Sciatic nerve (tissue), 2 donors: ENCODE measurements around the gene RANBP17. TPM values are rescaled to one million over a fixed set of nuclear protein-coding genes. Genes with fewer than 3 reads are reported as not detected.

Source experiments
- ATAC-seq: fragments of 200-7000 bp; cut with Tn5 transposase; one replicate; pipeline ENCODE4 v1.9.1; 2020; ENCODE audit warnings: mild to moderate bottlenecking, moderate library complexity
- DNase-seq: peaks from one replicate; pipeline ENCODE4 v3.0.0-alpha.2; 2020; ENCODE audit warnings: low spot score
- intact Hi-C: fragments of 100-400 bp; cut with DNase I; formaldehyde crosslinking; loops from one replicate; pipeline ENCODE4 v1.14.2; 2022
- total RNA-seq: library from RNA; stranded (reverse); fragmentation: NEBNext Ultra II Directional; extraction: Animal tissue kit (Norgen Biotek cat#: 25700); gene quantifications from one replicate; pipeline ENCODE4 v1.2.1, GENCODE V29; 2021
- donor health status: DM: no; HTN: no; CAD: no.
- donor health status: DM: no; HTN: no; CAD: no.

The RANBP17 gene
- total RNA-seq, 1 donor from 2014 or later, result 14.8 TPM

- intact Hi-C loops, result no loop called here
- ATAC-seq (no peak), DNase-seq (no peak)
Observed at GRCh38 chr5:171316258-171317121, 454.7 kb downstream of the RANBP17 start.

GRCh38 chr5:171317230-171317629 lies 455.4 kb downstream of the RANBP17 start:
- no peak for DNase-seq
- intact Hi-C loops, result no loop called here
- ATAC-seq, result no peak

- ATAC-seq, result no peak
- intact Hi-C loops, result no loop called here
- no peak for DNase-seq
Observed at GRCh38 chr5:171318026-171318425, 456.2 kb downstream of the RANBP17 start.

GRCh38 chr5:171321447-171321846 lies 459.6 kb downstream of the RANBP17 start:
- ATAC-seq (no peak), DNase-seq (no peak)
- intact Hi-C loops, result no loop called here

- intact Hi-C loops, result no loop called here
- DNase-seq (no peak), ATAC-seq (no peak)
Observed at GRCh38 chr5:171322527-171322926, 460.7 kb downstream of the RANBP17 start.

- no peak for ATAC-seq
- intact Hi-C loops, result no loop called here
- DNase-seq, result no peak
Observed at GRCh38 chr5:171323007-171323406, 461.2 kb downstream of the RANBP17 start.

- intact Hi-C loops, result no loop called here
- ATAC-seq (no peak), DNase-seq (no peak)
Observed at GRCh38 chr5:171323806-171324632, 462.2 kb downstream of the RANBP17 start.

- DNase-seq, result no peak
- ATAC-seq, result no peak
- intact Hi-C loops, result no loop called here
Observed at GRCh38 chr5:171330021-171330420, 468.2 kb downstream of the RANBP17 start.

GRCh38 chr5:171335616-171336015 lies 473.8 kb downstream of the RANBP17 start:
- intact Hi-C loops, result no loop called here

GRCh38 chr5:171336521-171337209 lies 474.8 kb downstream of the RANBP17 start:
- DNase-seq (no peak), ATAC-seq (peak; percentile 78)
- intact Hi-C loops, result no loop called here

More at GRCh38 chr5:171335616-171336015, 473.8 kb downstream of the RANBP17 start:
- ATAC-seq, result no peak
- DNase-seq, result peak; percentile 27

GRCh38 chr5:171337210-171337569 lies 475.4 kb downstream of the RANBP17 start:
- intact Hi-C loops, result no loop called here
- DNase-seq (no peak), ATAC-seq (no peak)

GRCh38 chr5:171340042-171340441 lies 478.2 kb downstream of the RANBP17 start:
- intact Hi-C loops, result no loop called here
- DNase-seq, result no peak
- ATAC-seq, result no peak

GRCh38 chr5:171340491-171340890 lies 478.7 kb downstream of the RANBP17 start:
- no peak for ATAC-seq
- intact Hi-C loops, result no loop called here
- DNase-seq, result no peak

- no peak for DNase-seq
- intact Hi-C loops, result no loop called here
Observed at GRCh38 chr5:171342362-171343111, 480.7 kb downstream of the RANBP17 start.

GRCh38 chr5:171344936-171345608 lies 483.3 kb downstream of the RANBP17 start:
- ATAC-seq (no peak), DNase-seq (no peak)
- intact Hi-C loops, result no loop called here

More at GRCh38 chr5:171342362-171343111, 480.7 kb downstream of the RANBP17 start:
- ATAC-seq, result no peak
